ENCODE measurements around the gene NALCN.
A peak's percentile ranks its signal among the peaks of the same experiment; 100 is the strongest.

GRCh38 chr13:101258071-101258470 lies 158.2 kb downstream of the NALCN start:
- TF ChIP-seq CTCF (IDR thresholded peaks at IDR 0.05; ENCODE audit: insufficient read depth, low read depth, low read length) = peak; percentile 6
- no peak for TF ChIP-seq EZH2 (IDR thresholded peaks at IDR 0.05; ENCODE audit: insufficient read depth, low read length)

Measured in astrocyte (in vitro differentiated cells and primary cell).